Psoas muscle (tissue), 8 donors: ENCODE data around the gene EDEM1. TPM values are rescaled to one million over a fixed set of nuclear protein-coding genes. Genes with fewer than 3 reads are reported as not detected.

Experiments
- ATAC-seq, 4 donors: fragments of 200-7000 bp; cut with Tn5 transposase; one replicate each; pipeline ENCODE4 v1.9.1; 2020; ENCODE audit warnings: moderate library complexity in 3 of 4, mild to moderate bottlenecking in 2 of 4
- DNase-seq, 2 donors: peaks; one replicate each; pipeline ENCODE4 v3.0.0-alpha.2; 2020
- H3K27ac ChIP-seq: fragments of 200-600 bp; one replicate; pipeline ENCODE4 v1.8.0; 2022
- H3K27me3 ChIP-seq, 3 donors: fragments of 200-600 bp in 1 of 3; one replicate each; pipeline versions ENCODE4 v1.6.1 to v1.8.0; 2013 to 2022; ENCODE audit warnings: low read length in 2 of 3, mild to moderate bottlenecking in 2 of 3, moderate library complexity in 1 of 3; ENCODE audit not compliant: insufficient read depth in 3 of 3
- H3K36me3 ChIP-seq, 2 donors: fragments of 200-600 bp in 1 of 2; one replicate each; pipeline versions ENCODE4 v1.6.1 to v1.8.0; 2013 to 2022; ENCODE audit warnings: low read depth in 1 of 2, mild to moderate bottlenecking in 1 of 2, moderate library complexity in 1 of 2; ENCODE audit not compliant: insufficient read depth in 1 of 2
- H3K4me1 ChIP-seq: fragments of 200-600 bp; one replicate; pipeline ENCODE4 v1.8.0; 2022
- H3K4me3 ChIP-seq: fragments of 200-600 bp; one replicate; pipeline ENCODE4 v1.8.0; 2022; ENCODE audit warnings: mild to moderate bottlenecking
- H3K9me3 ChIP-seq: fragments of 200-600 bp; one replicate; pipeline ENCODE4 v1.8.0; 2022
- WGBS, 3 donors: extraction: QIAGEN DNeasy Blood & Tissue Kit; methylation state at CpG; one replicate each; pipeline versions ENCODE4 v1.1.6 to v1.1.7; 2013; 5-methylcytosine and 5-hydroxymethylcytosine counted together
- intact Hi-C, 2 donors: fragments of 100-400 bp; cut with DNase I; formaldehyde crosslinking; loops; one replicate each; pipeline versions ENCODE4 v1.11.0 to v1.14.2; 2022
- polyA plus RNA-seq, 3 donors: library from polyadenylated mRNA; stranded (reverse); fragments of 200-250 nt; gene quantifications; one replicate each; pipeline ENCODE4 v1.2.3, GENCODE V29; 2013
- total RNA-seq, 4 donors: library from RNA; stranded (reverse); fragmentation: NEBNext Ultra II Directional in 2 of 4; extraction: Animal tissue kit (Norgen Biotek cat#: 25700) in 2 of 4; gene quantifications; one replicate each; pipeline versions ENCODE4 v1.2.1 to v1.2.4, GENCODE V29; 2021 to 2023
- TF ChIP-seq, protein P1 (sequence below): fragments of 200-600 bp; IDR thresholded peaks from one replicate; pipeline ENCODE4 v1.8.0; 2022; ENCODE audit warnings: antibody characterized with exemption
- donor health status: healthy with polysubstance abuse.
- donor health status: DM: no; HTN: no; CAD: no; lungs with moderate emphysema.
- donor health status: Bipolar disorder and iron deficiency.
- donor health status: healthy.
- donor health status: DM: yes; HTN: yes; CAD: no.
- donor health status: DM: no; HTN: no; CAD: no.
- donor health status: DM: no; HTN: no; CAD: no.
- donor health status: DM: yes; HTN: yes; CAD: no.

The EDEM1 gene
- total and polyA plus RNA-seq, 7 donors = 2.6 to 11.7 (median 5.7) TPM

DNA sequence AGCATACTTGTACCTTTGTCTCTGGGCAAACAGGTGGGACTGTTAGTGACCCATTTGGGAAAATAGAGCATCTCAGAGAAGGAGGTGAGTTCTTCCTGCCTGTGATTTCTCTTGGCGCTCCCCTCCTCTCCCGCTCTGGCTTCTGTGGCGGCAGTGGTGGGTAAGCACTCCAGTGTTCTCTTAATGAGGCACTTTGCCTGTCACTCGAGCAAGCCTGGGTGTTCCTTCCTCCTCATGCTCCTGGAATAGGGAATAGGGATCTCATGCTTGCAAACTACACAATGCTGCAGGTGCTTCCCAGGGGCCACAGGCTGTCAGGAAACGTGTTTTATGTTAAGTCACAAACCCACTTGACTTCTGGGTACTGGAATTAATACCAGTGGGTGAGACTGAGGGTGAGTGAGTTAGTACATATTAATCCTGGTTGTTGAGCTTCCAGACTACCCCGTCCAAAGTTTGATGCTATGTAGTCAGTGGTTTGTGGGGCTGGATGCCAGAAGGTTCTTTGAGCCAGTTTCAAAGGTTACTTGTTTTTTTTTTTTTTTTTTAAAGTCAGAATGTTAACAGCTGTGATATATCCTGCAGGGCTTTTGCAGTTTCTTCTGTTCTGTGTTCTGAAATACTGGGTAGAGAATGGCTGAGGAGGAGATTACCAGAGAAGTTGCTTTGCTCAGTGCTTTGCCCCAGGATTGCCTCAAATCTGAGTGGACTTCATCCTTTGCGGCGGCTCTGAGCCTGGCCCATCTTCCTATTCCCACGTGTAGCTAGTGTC, 30.5 kb downstream of the EDEM1 start:
- 57 to 61% (median 60%) methylated on average over 9 of the region's 9 CpGs for WGBS, 3 donors
- TF ChIP-seq, protein P1, sequence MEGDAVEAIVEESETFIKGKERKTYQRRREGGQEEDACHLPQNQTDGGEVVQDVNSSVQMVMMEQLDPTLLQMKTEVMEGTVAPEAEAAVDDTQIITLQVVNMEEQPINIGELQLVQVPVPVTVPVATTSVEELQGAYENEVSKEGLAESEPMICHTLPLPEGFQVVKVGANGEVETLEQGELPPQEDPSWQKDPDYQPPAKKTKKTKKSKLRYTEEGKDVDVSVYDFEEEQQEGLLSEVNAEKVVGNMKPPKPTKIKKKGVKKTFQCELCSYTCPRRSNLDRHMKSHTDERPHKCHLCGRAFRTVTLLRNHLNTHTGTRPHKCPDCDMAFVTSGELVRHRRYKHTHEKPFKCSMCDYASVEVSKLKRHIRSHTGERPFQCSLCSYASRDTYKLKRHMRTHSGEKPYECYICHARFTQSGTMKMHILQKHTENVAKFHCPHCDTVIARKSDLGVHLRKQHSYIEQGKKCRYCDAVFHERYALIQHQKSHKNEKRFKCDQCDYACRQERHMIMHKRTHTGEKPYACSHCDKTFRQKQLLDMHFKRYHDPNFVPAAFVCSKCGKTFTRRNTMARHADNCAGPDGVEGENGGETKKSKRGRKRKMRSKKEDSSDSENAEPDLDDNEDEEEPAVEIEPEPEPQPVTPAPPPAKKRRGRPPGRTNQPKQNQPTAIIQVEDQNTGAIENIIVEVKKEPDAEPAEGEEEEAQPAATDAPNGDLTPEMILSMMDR = no peak
- no peaks in the 10 kb centered on the region for H3K27me3 ChIP-seq
- H3K4me1 ChIP-seq = no peaks in the 10 kb centered on the region
- H3K9me3 ChIP-seq = no peaks in the 10 kb centered on the region
- H3K27ac ChIP-seq = no peak overlapping the region
- DNase-seq = no peak
- no peak for ATAC-seq
- intact Hi-C loops = no loop called here
- peaks cover 19 to 69% of the 10 kb centered on the region in 2 donors for H3K36me3 ChIP-seq
- H3K4me3 ChIP-seq = no peak overlapping the region

DNA sequence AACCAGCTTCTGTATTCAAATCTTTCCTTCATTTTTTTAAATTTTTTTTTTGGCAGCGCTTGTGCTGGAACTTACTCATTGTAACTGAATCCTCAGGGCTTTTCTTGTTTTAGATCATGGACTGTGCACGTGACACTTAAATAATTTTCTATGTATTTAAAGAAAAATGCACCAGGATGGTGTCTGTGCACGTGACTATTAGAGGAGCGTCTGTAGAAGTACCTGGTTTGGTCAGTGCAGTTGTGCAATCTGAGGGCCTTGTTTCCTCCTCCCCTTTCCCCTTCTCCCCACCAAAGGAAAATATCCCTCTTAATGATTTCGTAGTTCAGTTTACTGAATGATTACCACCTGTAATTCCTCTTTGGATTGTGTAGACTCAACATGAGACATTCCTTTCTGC, 31.3 kb downstream of the EDEM1 start:
- WGBS, 3 donors = 62 to 77% (median 65%) methylated on average over 5 of the region's 5 CpGs
- H3K36me3 ChIP-seq = peaks cover 14 to 61% of the 10 kb centered on the region in 2 donors

DNA sequence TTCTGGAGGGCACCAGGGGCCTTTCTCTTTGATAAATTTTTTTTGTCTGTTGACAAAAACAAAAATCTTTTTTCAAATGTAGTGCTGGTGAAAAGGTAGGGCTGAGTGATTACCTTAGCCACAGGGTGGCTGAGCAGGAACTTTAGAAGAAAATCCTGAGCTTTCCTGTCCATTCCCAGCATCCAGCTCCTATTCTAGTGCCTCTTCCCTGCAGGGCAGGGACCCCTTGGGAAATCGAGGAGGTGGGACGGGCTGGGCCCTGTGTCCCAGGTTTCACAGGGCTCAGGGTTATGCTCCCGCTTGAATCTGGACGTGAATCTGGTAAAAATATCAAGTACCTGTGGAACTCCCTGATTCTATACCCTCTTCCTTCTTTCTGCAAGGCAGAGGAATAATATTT, 31.7 kb downstream of the EDEM1 start:
- ATAC-seq (no peak), DNase-seq (no peak)
- Histone ChIP-seq H3K27me3 (no peaks in the 10 kb centered on the region), H3K36me3 (peaks cover 14 to 57% of the 10 kb centered on the region in 2 donors), H3K4me1 (no peaks in the 10 kb centered on the region), H3K9me3 (no peaks in the 10 kb centered on the region), H3K27ac (no peak overlapping the region), H3K4me3 (no peak overlapping the region)
- 75 to 78% (median 78%) methylated on average over 4 of the region's 4 CpGs for WGBS, 3 donors
- TF ChIP-seq, protein P1 = no peak
- intact Hi-C loops = no loop called here

More for the DNA sequence above, 31.3 kb downstream of the EDEM1 start:
- no peak for DNase-seq
- H3K27ac ChIP-seq = no peak overlapping the region
- H3K27me3 ChIP-seq = no peaks in the 10 kb centered on the region
- peak in 1 of 4 donors; percentile 8 for ATAC-seq
- H3K9me3 ChIP-seq = no peaks in the 10 kb centered on the region
- H3K4me1 ChIP-seq = no peaks in the 10 kb centered on the region
- TF ChIP-seq, protein P1 = no peak
- no peak overlapping the region for H3K4me3 ChIP-seq
- intact Hi-C loops = no loop called here

DNA sequence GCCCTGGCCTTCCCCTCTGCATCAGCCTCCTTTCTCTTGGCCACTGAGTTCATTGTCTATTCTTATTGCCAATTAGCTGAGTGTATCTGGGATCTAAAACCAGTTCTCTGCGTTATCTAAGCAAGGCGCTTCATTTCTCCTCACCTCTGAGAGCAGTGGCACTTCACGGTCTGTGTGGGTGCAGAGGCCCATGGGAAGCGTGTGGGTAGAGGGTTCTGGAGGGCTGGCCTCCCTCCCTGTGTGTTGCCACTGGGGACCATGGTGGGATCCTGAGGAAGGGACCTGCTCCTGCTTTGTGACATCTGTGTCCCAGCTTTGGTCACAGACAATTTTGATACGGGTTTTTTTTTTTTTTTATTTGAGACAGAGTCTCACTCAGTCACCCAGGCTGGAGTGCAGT, 32.7 kb downstream of the EDEM1 start:
- Histone ChIP-seq H3K27ac (no peak overlapping the region), H3K4me1 (no peaks in the 10 kb centered on the region), H3K4me3 (no peak overlapping the region), H3K36me3 (peaks cover 9 to 47% of the 10 kb centered on the region in 2 donors), H3K9me3 (no peaks in the 10 kb centered on the region), H3K27me3 (no peaks in the 10 kb centered on the region)
- WGBS, 3 donors = 53 to 66% (median 53%) methylated on average over 5 of the region's 5 CpGs
- intact Hi-C loops = no loop called here
- TF ChIP-seq, protein P1 = no peak
- DNase-seq = no peak
- peak in 1 of 4 donors; percentile 46 for ATAC-seq
